ENCODE results near the gene FDX2. TPM values are rescaled to one million over a fixed set of nuclear protein-coding genes. Genes with fewer than 3 reads are reported as not detected.

FDX2 gene
- total RNA-seq, 4 donors from 2014 or later, result 9.1 to 32.0 (median 21.9) TPM

- no peak overlapping the region for H3K4me3 ChIP-seq
- ATAC-seq, result no peak
- H3K36me3 ChIP-seq, result peaks cover 0 to 41% of the 10 kb centered on the region in 2 donors
- intact Hi-C loops (cut with DNase I; ENCODE audit: low total_unique reads), result no loop called here
- H3K9me3 ChIP-seq, result no peaks in the 10 kb centered on the region
- H3K27ac ChIP-seq, result no peak overlapping the region
- no peaks in the 10 kb centered on the region for H3K4me1 ChIP-seq
- no peaks in the 10 kb centered on the region for H3K27me3 ChIP-seq
- no peak for DNase-seq
- TF ChIP-seq POLR2A (IDR thresholded peaks at IDR 0.05) (no peak), CTCF (IDR thresholded peaks at IDR 0.05 in 4 of 5, conservative IDR thresholded peaks at IDR 0.05 in 1 of 5) (no peak)
- in situ Hi-C loops (cut with MboI; ENCODE audit: low sequenced_read_pairs in 4 of 4), result no loop called here
Measured at GRCh38 chr19:10260141-10260584, 55.7 kb downstream of the FDX2 start.

Other genes starting within 250 kb of the FDX2 start
- 10 to 100 TPM in 1 of 4 donors, 1 to 10 TPM in 3; 2.2 to 11.2 (median 2.8) TPM for gene SHFL, start 229.7 kb downstream of the FDX2 start, total RNA-seq
- gene ANGPTL6, start 213.3 kb downstream of the FDX2 start, total RNA-seq, result 1 to 10 TPM in 1 of 4 donors, not detected in 3; 4.0 TPM
- gene PPAN, start 209.7 kb downstream of the FDX2 start, total RNA-seq, result 10 to 100 TPM; 30.5 to 42.3 (median 36.7) TPM
- gene P2RY11, start 204.3 kb downstream of the FDX2 start, total RNA-seq, result 1 to 10 TPM in 3 of 4 donors, not detected in 1; 2.4 to 4.3 (median 3.9) TPM
- gene EIF3G, start 196.1 kb downstream of the FDX2 start, total RNA-seq, result 100 to 1,000 TPM; 321 to 516 (median 354) TPM
- gene DNMT1, start 121.1 kb downstream of the FDX2 start, total RNA-seq, result 10 to 100 TPM; 11.5 to 43.0 (median 17.7) TPM
- gene S1PR2, start 84.7 kb downstream of the FDX2 start, total RNA-seq, result 1 to 10 TPM in 2 of 4 donors, under 1 TPM in 2; 0.56 to 2.2 (median 1.1) TPM
- gene MRPL4, start 63.8 kb downstream of the FDX2 start, total RNA-seq, result 100 to 1,000 TPM in 1 of 4 donors, 10 to 100 TPM in 3; 68.3 to 112 (median 84.4) TPM
- gene ICAM1, start 44.9 kb downstream of the FDX2 start, total RNA-seq, result 10 to 100 TPM in 1 of 4 donors, 1 to 10 TPM in 3; 5.0 to 10.5 (median 7.7) TPM
- not detected for gene ICAM4, start 29.1 kb downstream of the FDX2 start, total RNA-seq
- not detected for gene ICAM5, start 26.1 kb downstream of the FDX2 start, total RNA-seq
- gene ZGLP1, start 6.2 kb downstream of the FDX2 start, total RNA-seq, result 1 to 10 TPM in 1 of 4 donors, under 1 TPM in 1, not detected in 2; 0.80 to 3.1 TPM
- gene RAVER1, start 17.5 kb upstream of the FDX2 start, total RNA-seq, result 10 to 100 TPM; 10.0 to 15.9 (median 11.8) TPM
- 1 to 10 TPM; 2.0 to 5.0 (median 3.2) TPM for gene ICAM3, start 23.6 kb upstream of the FDX2 start, total RNA-seq
- 10 to 100 TPM; 32.6 to 58.5 (median 50.9) TPM for gene TYK2, start 64.6 kb upstream of the FDX2 start, total RNA-seq
- gene CDC37, start 87.5 kb upstream of the FDX2 start, total RNA-seq, result 100 to 1,000 TPM; 133 to 189 (median 163) TPM
- gene PDE4A, start 104.5 kb upstream of the FDX2 start, total RNA-seq, result 10 to 100 TPM in 1 of 4 donors, 1 to 10 TPM in 3; 6.4 to 10.1 (median 8.4) TPM
- 100 to 1,000 TPM; 189 to 336 (median 228) TPM for gene KEAP1, start 187.3 kb upstream of the FDX2 start, total RNA-seq
- not detected for gene S1PR5, start 201.4 kb upstream of the FDX2 start, total RNA-seq
- 100 to 1,000 TPM in 2 of 4 donors, 10 to 100 TPM in 2; 67.6 to 127 (median 96.0) TPM for gene ATG4D, start 227.9 kb upstream of the FDX2 start, total RNA-seq
- 10 to 100 TPM; 16.8 to 24.1 (median 19.9) TPM for gene KRI1, start 250.0 kb upstream of the FDX2 start, total RNA-seq

Data from gastrocnemius medialis (tissue), 4 donors.